Lower leg skin (tissue), 4 donors: ENCODE results near the gene MYH7B. TPM values are rescaled to one million over a fixed set of nuclear protein-coding genes. Genes with fewer than 3 reads are reported as not detected.

Experiments used
- DNase-seq, 2 donors: peaks; one replicate each; pipeline ENCODE4 v3.0.0-alpha.2; 2019; ENCODE audit warnings: low spot score in 2 of 2
- H3K4me3 ChIP-seq: fragments of 200-600 bp; sonication (generic); 2 replicates; pipeline ENCODE4 v1.5.1; 2017; ENCODE audit warnings: mild to moderate bottlenecking, low read depth; ENCODE audit not compliant: poor library complexity, severe bottlenecking
- POLR2A ChIP-seq, 2 donors: fragments of 450-650 bp; IDR thresholded peaks; one replicate each; pipeline ENCODE4 v1.6.1; 2016 to 2017; ENCODE audit warnings: antibody characterized with exemption in 2 of 2, mild to moderate bottlenecking in 1 of 2, moderate library complexity in 1 of 2
- WGBS, 2 donors: methylation state at CpG; one replicate each; pipeline ENCODE4 v1.1.5; 2018; 5-methylcytosine and 5-hydroxymethylcytosine counted together
- intact Hi-C: fragments of 100-400 bp; cut with DNase I; formaldehyde crosslinking; loops from one replicate; pipeline ENCODE4 v1.15.0; 2023; ENCODE audit warnings: low total_unique reads
- total RNA-seq, 4 donors: library from RNA; depleted of rRNA; stranded (reverse); fragments of >200 nt; gene quantifications; one replicate each; pipeline ENCODE4 v1.1.0, GENCODE V29; 2016
- TF ChIP-seq, protein P1 (sequence below), 3 donors: fragments of 450-650 bp; IDR thresholded peaks; one replicate each; pipeline ENCODE4 v1.5.1; 2016; ENCODE audit warnings: antibody characterized with exemption in 3 of 3, mild to moderate bottlenecking in 3 of 3, moderate library complexity in 2 of 3

Gene MYH7B
- under 1 TPM; 0.10 to 0.27 (median 0.18) TPM for total RNA-seq

DNA sequence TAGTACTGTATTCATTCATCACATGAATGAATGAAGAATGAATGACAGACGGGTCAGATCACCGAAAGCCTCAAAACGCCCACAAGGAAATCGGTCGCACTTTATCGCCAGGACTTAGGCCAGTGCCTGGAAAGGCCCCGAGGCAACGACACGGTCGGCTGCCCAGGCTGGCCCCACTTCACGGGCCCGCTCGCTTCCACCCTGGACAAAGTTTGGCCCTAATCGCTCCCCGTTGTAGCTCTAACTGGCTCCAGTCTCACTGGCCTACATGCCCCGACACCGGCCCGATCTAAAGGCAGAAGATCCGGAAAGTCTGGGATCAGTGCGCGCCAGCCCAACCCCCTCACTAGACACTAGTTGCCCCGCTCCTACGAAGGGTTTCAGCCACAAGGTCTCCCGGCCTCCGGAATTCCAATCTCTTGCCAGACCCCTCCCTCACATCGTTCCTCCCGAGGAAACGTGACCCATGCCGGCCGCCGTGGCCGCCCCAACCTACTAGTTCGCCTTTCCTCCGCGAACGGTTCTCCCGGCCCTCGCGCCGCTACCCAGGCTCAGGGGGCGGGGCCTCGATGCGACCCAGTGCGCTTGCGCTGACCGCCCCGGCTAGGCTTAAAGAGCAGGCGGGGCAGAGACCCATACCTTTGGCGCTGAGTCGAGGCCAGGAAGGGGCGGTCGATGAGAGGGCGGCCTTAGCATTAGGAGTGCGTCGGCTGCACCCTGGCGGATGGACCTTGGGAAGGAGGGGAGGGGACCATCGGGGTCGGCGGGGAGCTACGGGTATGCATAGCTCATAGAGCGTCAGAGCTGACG, at the start of gene MYH7B, which contains the start of gene GSS:
Gene MYH7B (plus strand): TSS at position 638 of the 810 bp plus-strand sequence. CDS start 22,138 bp downstream, outside the sequence.
Gene GSS (minus strand): TSS at position 576 of the 810 bp plus-strand sequence. CDS start 3,954 bp downstream, outside the sequence.
- WGBS, 2 donors, result 0 to 1% methylated on average over 38 to 62 of the region's 62 CpGs
- H3K4me3 ChIP-seq, result peak within 1 kb of the TSS; percentile 47
- intact Hi-C loops, result loop anchor here (1.0 to 5.0 kb wide), 2 partner anchors 80 to 412 kb away; no protein-coding TSS in a partner anchor

DNA sequence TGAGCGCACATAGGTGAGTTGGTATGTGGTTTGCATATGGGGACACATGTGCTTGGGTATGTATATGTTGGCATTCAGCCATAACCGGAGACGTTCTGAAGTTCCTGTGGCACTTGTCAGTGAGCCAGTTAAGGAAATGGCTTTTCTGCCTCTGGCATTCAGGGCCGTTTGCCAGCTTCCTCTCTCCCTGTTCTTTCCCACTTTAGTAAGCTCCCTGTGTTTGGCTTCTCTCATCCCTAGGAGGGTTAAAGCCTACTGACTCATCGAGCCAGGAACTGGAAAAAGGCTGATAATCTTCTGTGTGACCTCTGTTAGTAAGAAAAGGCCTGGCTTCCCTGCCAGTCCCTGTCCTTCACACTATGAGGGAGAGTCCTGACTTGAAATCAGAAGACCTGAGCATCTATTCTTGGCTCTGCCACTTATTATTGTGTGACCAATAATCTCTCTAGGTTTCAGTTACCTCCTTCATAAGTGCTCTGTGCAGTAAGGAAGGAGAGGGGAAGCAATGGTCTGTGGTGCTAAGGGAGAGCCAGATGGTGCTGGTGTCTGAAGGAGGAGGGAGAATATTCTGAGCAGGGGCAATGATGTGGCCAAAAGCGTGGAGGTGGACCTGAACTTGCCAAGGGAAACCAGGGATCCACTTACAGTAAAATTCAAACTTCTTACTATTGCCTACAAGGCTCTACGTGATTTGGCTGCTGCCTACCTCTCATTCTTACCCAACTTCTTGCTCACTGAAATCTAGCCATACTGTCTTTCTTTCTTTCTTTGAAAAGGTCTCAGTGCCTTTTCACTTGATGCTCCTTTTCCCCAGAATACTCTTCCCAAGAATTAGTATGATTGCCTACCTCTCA, 47.8 kb upstream of the MYH7B start:
- intact Hi-C loops, result no loop called here
- peak in 1 of 2 donors; percentile 57 for DNase-seq
- WGBS, 2 donors, result 23 to 31% methylated on average over 7 of the region's 7 CpGs
- TF ChIP-seq POLR2A (IDR thresholded peaks at IDR 0.05), result no peak
- H3K4me3 ChIP-seq, result no peak overlapping the region

More for the DNA sequence above, at the start of gene MYH7B, which contains the start of gene GSS:
- DNase-seq, result peak; percentile 95 to 99
- peak in 1 of 2 donors; percentile 31 for TF ChIP-seq POLR2A (IDR thresholded peaks at IDR 0.05)
- TF ChIP-seq, protein P1, sequence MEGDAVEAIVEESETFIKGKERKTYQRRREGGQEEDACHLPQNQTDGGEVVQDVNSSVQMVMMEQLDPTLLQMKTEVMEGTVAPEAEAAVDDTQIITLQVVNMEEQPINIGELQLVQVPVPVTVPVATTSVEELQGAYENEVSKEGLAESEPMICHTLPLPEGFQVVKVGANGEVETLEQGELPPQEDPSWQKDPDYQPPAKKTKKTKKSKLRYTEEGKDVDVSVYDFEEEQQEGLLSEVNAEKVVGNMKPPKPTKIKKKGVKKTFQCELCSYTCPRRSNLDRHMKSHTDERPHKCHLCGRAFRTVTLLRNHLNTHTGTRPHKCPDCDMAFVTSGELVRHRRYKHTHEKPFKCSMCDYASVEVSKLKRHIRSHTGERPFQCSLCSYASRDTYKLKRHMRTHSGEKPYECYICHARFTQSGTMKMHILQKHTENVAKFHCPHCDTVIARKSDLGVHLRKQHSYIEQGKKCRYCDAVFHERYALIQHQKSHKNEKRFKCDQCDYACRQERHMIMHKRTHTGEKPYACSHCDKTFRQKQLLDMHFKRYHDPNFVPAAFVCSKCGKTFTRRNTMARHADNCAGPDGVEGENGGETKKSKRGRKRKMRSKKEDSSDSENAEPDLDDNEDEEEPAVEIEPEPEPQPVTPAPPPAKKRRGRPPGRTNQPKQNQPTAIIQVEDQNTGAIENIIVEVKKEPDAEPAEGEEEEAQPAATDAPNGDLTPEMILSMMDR (IDR thresholded peaks at IDR 0.05), result peak in 1 of 3 donors; percentile 37

GRCh38 chr20:34915131-34915530, 40.5 kb upstream of the MYH7B start:
- 91 to 93% methylated on average over 4 of the region's 4 CpGs for WGBS, 2 donors
- intact Hi-C loops, result no loop called here
- no peak for DNase-seq
- TF ChIP-seq, protein P1 (IDR thresholded peaks at IDR 0.05), result no peak
- TF ChIP-seq POLR2A (IDR thresholded peaks at IDR 0.05), result no peak
- H3K4me3 ChIP-seq, result no peak overlapping the region

DNA sequence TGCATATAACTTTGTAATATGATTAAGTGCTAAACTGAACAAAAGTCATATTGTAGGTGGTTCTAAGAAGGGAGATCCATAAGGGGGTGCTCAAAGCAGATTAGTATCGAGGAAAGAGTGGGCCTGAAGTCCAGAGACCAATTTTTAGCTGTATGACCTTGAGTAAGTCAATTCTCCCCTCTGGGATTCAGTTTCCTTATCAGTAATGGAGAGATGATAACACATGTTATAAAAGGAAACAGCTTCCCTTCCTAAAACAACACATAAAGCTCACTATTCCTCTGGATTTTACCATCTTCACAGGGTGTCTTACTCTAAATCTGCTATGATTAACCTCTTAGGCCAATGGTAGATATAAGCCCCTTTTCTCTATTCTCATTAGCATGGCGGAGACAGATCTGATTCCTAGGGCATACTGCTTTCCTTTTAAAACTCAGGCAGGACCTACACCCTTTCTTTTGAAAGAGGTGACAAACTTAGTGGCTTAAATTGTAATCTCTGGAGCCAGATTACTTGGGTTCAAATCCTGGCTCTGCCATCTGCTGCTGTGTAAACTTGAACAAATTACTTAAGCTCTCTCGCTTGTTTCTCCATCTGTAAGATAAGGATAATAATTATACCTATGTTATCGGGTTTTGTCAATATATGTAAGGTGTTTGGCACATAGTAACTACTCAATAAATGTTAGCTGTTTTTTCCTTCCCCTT, 39.8 kb upstream of the MYH7B start:
- intact Hi-C loops, result no loop called here
- no peak overlapping the region for H3K4me3 ChIP-seq
- 91% methylated on average over 4 of the region's 4 CpGs for WGBS, 2 donors
- TF ChIP-seq POLR2A (IDR thresholded peaks at IDR 0.05), result no peak
- DNase-seq, result peak in 1 of 2 donors; percentile 1

GRCh38 chr20:34916774-34917354, 38.8 kb upstream of the MYH7B start:
- TF ChIP-seq, protein P1 (IDR thresholded peaks at IDR 0.05), result no peak
- TF ChIP-seq POLR2A (IDR thresholded peaks at IDR 0.05), result no peak

DNA sequence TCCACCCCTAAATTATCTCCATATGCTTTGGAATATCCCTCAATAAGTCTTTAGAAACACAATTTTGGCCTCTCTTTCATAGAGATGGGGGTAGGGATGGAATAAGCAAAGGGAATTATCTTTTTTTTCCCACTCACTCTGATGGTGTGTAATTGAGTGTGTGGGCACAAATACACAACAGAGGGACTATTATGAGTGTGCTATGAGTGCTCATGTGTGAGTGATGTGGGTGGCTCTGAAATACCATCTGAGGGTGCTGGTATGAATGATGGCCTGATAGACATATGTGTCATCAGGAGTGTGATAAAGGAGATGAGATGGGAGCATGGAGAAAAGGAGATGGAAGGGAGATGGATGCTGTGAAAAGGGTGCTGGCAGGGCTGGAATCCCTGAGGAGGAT, 35.6 kb upstream of the MYH7B start:
- no peak for TF ChIP-seq POLR2A (IDR thresholded peaks at IDR 0.05)
- TF ChIP-seq, protein P1 (IDR thresholded peaks at IDR 0.05), result no peak
- intact Hi-C loops, result no loop called here
- no peak for DNase-seq

More at GRCh38 chr20:34916774-34917354, 38.8 kb upstream of the MYH7B start:
- peak in 1 of 2 donors; percentile 29 for DNase-seq
- no peak overlapping the region for H3K4me3 ChIP-seq
- intact Hi-C loops, result no loop called here
- WGBS, 2 donors, result 86 to 88% methylated on average over 2 of the region's 2 CpGs

More for the DNA sequence above, 35.6 kb upstream of the MYH7B start:
- no peak overlapping the region for H3K4me3 ChIP-seq
